Retinal pigment epithelial cell (primary cell): ENCODE results near the gene HIVEP1.

Source experiments
- DNase-seq: peaks from one replicate; pipeline ENCODE4 v3.0.0-alpha.2; 2010; ENCODE audit warnings: low read depth
- H3K4me3 ChIP-seq: 2 replicates; pipeline ENCODE4 v1.5.1; 2011; ENCODE audit warnings: mild to moderate bottlenecking, low read length, control low read depth, moderate library complexity
- CTCF ChIP-seq: conservative IDR thresholded peaks from 2 replicates; pipeline ENCODE4 v1.5.1; 2011; ENCODE audit warnings: low read depth, low read length, control low read depth, inconsistent platforms

HIVEP1 gene

GRCh38 chr6:12125396-12125795, 113.3 kb downstream of the HIVEP1 start:
- TF ChIP-seq CTCF, result no peak
- DNase-seq, result no peak
- H3K4me3 ChIP-seq, result no peak overlapping the region

GRCh38 chr6:12126051-12126450, 113.9 kb downstream of the HIVEP1 start:
- no peak for TF ChIP-seq CTCF
- H3K4me3 ChIP-seq, result no peak overlapping the region
- DNase-seq, result no peak

GRCh38 chr6:12129523-12129922, 117.4 kb downstream of the HIVEP1 start:
- no peak for TF ChIP-seq CTCF
- DNase-seq, result no peak
- no peak overlapping the region for H3K4me3 ChIP-seq

GRCh38 chr6:12132351-12133222, 120.5 kb downstream of the HIVEP1 start:
- H3K4me3 ChIP-seq, result no peak overlapping the region
- no peak for DNase-seq
- no peak for TF ChIP-seq CTCF

GRCh38 chr6:12134581-12134980, 122.5 kb downstream of the HIVEP1 start:
- no peak overlapping the region for H3K4me3 ChIP-seq
- TF ChIP-seq CTCF, result no peak
- DNase-seq, result no peak

GRCh38 chr6:12134991-12135390, 122.9 kb downstream of the HIVEP1 start:
- TF ChIP-seq CTCF, result no peak
- DNase-seq, result no peak

GRCh38 chr6:12136905-12137304, 124.8 kb downstream of the HIVEP1 start:
- H3K4me3 ChIP-seq, result no peak overlapping the region
- DNase-seq, result no peak
- TF ChIP-seq CTCF, result no peak

More at GRCh38 chr6:12134991-12135390, 122.9 kb downstream of the HIVEP1 start:
- no peak overlapping the region for H3K4me3 ChIP-seq
